RWPE2 (cell line): Measurements from ENCODE around the gene SLC1A4.

Experiments
- ATAC-seq: fragments of 200-7000 bp; cut with Tn5 transposase; 3 replicates; pipeline ENCODE4 v1.9.1; 2021; ENCODE audit warnings: low read depth
- DNase-seq: peaks from one replicate; pipeline ENCODE4 v3.0.0-alpha.2; 2020; ENCODE audit warnings: low spot score
- H3K27ac ChIP-seq: fragments of 450-650 bp; 2 replicates; pipeline ENCODE4 v1.5.1; 2017; ENCODE audit warnings: mild to moderate bottlenecking; ENCODE audit not compliant: poor library complexity, severe bottlenecking
- H3K27me3 ChIP-seq: fragments of 250-450 bp; sonication (Bioruptor Pico); 2 replicates; pipeline ENCODE4 v1.5.1; 2021; ENCODE audit warnings: mild to moderate bottlenecking, moderate library complexity; ENCODE audit not compliant: insufficient read depth, poor library complexity, severe bottlenecking
- H3K36me3 ChIP-seq: fragments of 250-450 bp; sonication (Bioruptor Pico); 2 replicates; pipeline ENCODE4 v1.5.1; 2020; ENCODE audit warnings: low read depth, mild to moderate bottlenecking, moderate library complexity
- H3K4me1 ChIP-seq: fragments of 250-450 bp; sonication (Bioruptor Pico); 2 replicates; pipeline ENCODE4 v1.5.1; 2021; ENCODE audit warnings: mild to moderate bottlenecking, moderate library complexity; ENCODE audit not compliant: insufficient read depth, poor library complexity, severe bottlenecking
- H3K4me3 ChIP-seq: fragments of 250-450 bp; sonication (Bioruptor Pico); 2 replicates; pipeline ENCODE4 v1.5.1; 2021; ENCODE audit warnings: mild to moderate bottlenecking, moderate library complexity; ENCODE audit not compliant: severe bottlenecking
- H3K9me3 ChIP-seq: fragments of 250-450 bp; sonication (Bioruptor Pico); 2 replicates; pipeline ENCODE4 v1.5.1; 2021; ENCODE audit warnings: mild to moderate bottlenecking, moderate library complexity; ENCODE audit not compliant: severe bottlenecking
- CTCF ChIP-seq: fragments of 450-650 bp; IDR thresholded peaks from one replicate; pipeline ENCODE4 v1.5.1; 2017; ENCODE audit warnings: mild to moderate bottlenecking, moderate library complexity; ENCODE audit not compliant: poor library complexity, severe bottlenecking

Gene SLC1A4

GRCh38 chr2:65070856-65071255, 81.7 kb downstream of the SLC1A4 start:
- no peak for DNase-seq
- peaks cover 44% of the 10 kb centered on the region for H3K4me1 ChIP-seq
- H3K9me3 ChIP-seq, result no peaks in the 10 kb centered on the region
- H3K27ac ChIP-seq, result peak overlapping the region; percentile 41
- TF ChIP-seq CTCF, result no peak
- ATAC-seq, result no peak
- no peaks in the 10 kb centered on the region for H3K27me3 ChIP-seq
- H3K4me3 ChIP-seq, result no peak overlapping the region
- peaks cover 32% of the 10 kb centered on the region for H3K36me3 ChIP-seq

GRCh38 chr2:65071499-65072180, 82.4 kb downstream of the SLC1A4 start:
- H3K36me3 ChIP-seq, result peaks cover 32% of the 10 kb centered on the region
- peak overlapping the region; percentile 41 for H3K27ac ChIP-seq
- TF ChIP-seq CTCF, result no peak
- ATAC-seq (0 out of 3 replicates have a peak, but pooled peaks have one; percentile 8), DNase-seq (no peak)
- H3K27me3 ChIP-seq, result no peaks in the 10 kb centered on the region
- no peak overlapping the region for H3K4me3 ChIP-seq
- peaks cover 52% of the 10 kb centered on the region for H3K4me1 ChIP-seq
- H3K9me3 ChIP-seq, result no peaks in the 10 kb centered on the region

GRCh38 chr2:65072181-65072970, 83.2 kb downstream of the SLC1A4 start:
- Histone ChIP-seq H3K36me3 (peaks cover 35% of the 10 kb centered on the region), H3K9me3 (no peaks in the 10 kb centered on the region), H3K27ac (no peak overlapping the region), H3K27me3 (no peaks in the 10 kb centered on the region), H3K4me3 (no peak overlapping the region), H3K4me1 (peaks cover 57% of the 10 kb centered on the region)
- no peak for TF ChIP-seq CTCF
- DNase-seq, result no peak
- ATAC-seq, result no peak
